GM12864 (cell line): Measurements from ENCODE around the gene TRABD2A.

Experiments
- DNase-seq: peaks from one replicate; pipeline ENCODE4 v3.0.0-alpha.2; 2011; ENCODE audit warnings: low read depth
- H3K4me3 ChIP-seq: 2 replicates; pipeline ENCODE4 v1.5.1; 2011; ENCODE audit warnings: mild to moderate bottlenecking, low read depth, low read length, control low read depth
- TF ChIP-seq, protein P1 (sequence below): IDR thresholded peaks from 2 replicates; pipeline ENCODE4 v1.5.1; 2011; ENCODE audit warnings: low read depth, mild to moderate bottlenecking, moderate library complexity, low read length, control low read depth, inconsistent platforms; ENCODE audit errors: missing control alignments

Gene TRABD2A

DNA sequence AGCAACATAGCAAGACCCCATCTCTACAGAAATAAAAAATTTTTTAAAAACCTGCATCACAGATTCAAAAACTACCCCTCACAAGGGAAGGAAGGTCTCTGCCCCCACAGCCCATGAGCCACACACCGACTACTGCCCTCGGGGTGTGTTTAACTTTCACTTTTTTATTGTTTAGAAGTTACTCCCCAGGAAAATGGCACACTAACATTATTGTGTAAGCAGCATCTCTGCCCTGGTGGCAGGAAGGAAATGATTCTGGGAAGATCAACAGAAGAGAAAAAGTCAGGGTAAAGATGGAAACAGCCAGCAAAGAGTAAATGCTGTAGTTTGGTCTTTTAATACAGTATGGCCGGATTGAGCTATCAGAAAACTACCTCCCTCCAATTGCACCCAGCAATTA lies 21.9 kb downstream of the TRABD2A start:
- H3K4me3 ChIP-seq, result no peak overlapping the region
- no peak for DNase-seq
- TF ChIP-seq, protein P1, sequence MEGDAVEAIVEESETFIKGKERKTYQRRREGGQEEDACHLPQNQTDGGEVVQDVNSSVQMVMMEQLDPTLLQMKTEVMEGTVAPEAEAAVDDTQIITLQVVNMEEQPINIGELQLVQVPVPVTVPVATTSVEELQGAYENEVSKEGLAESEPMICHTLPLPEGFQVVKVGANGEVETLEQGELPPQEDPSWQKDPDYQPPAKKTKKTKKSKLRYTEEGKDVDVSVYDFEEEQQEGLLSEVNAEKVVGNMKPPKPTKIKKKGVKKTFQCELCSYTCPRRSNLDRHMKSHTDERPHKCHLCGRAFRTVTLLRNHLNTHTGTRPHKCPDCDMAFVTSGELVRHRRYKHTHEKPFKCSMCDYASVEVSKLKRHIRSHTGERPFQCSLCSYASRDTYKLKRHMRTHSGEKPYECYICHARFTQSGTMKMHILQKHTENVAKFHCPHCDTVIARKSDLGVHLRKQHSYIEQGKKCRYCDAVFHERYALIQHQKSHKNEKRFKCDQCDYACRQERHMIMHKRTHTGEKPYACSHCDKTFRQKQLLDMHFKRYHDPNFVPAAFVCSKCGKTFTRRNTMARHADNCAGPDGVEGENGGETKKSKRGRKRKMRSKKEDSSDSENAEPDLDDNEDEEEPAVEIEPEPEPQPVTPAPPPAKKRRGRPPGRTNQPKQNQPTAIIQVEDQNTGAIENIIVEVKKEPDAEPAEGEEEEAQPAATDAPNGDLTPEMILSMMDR, result no peak

DNA sequence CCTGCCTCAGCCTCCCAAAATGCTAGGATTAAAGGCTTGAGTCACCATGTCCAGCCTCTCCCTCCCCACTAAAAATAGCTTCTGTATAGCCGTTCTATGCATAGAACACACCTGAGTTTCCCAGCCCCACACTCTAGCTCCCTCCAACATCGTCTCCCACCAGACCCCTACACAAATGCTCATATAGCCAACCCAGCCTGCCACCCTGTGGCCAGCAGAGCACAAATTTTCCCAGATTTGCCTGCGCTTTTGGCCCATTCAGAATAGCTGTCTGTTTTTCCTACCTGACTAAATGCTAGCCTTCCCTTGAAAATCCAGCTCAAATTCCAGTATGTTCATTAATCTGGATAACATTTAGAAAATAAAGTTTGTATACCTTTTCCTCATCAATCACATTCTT lies 22.8 kb downstream of the TRABD2A start:
- TF ChIP-seq, protein P1, result peak; percentile 22
- DNase-seq, result no peak

DNA sequence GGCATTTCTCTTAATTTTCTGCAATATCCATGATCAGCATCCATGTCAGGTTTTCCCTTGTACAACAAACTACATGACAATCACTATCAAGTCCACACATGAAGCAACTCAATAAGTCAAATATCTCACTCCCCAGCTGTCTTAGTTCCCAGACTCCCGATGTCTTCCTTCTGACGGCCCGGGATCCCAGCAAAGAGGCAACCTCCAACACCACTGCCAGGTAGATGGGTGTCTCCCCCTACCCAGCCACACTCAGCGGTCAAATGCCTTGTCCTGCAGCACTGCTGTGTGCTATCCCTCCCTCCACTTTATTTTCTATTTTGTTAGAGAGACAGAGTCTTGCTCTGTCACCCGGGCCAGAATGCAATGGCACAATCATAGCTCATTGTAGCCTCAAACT lies 23.3 kb downstream of the TRABD2A start:
- TF ChIP-seq, protein P1, result no peak
- H3K4me3 ChIP-seq, result no peak overlapping the region
- no peak for DNase-seq

More for the DNA sequence above, 22.8 kb downstream of the TRABD2A start:
- H3K4me3 ChIP-seq, result no peak overlapping the region

DNA sequence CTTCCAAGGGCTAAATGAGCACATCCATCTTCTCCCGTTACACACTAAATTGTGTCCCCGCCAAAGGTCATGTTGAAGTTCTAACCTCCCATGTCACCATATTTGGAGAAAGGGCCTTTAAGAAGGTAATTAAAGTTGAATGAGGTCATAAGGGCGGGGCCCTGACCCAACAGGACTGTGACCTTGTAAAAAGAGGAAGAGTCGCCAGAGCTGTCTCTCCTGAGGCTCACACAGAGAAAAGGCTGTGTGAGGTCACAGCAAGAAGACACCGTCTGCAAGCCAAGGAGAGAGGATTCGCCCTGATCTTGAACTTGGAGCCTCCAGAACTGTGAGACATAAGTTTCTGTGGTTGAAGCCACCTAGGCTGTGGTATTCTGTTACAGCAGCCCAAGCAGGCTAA lies 24.1 kb downstream of the TRABD2A start:
- H3K4me3 ChIP-seq, result no peak overlapping the region
- no peak for DNase-seq
- TF ChIP-seq, protein P1, result no peak

DNA sequence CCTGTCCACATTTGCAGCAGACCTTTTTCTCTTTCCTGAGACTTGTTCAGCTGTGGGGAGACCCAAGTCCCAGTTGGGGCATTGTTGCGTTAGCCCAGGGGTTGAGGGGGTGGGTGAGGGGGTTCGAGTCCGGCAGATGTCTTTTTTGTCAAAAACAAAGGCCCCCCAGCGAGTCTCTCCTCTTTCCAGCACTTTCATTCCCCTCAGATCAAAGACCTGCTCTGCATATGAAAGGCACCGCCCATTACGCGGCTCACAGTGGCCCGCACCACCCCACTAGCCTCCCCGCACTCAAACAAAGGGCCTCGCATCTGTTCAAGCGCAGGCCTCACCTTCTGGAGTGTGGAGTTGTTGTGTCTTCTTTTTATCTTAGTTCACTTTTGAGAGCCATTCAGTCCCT lies 25.2 kb downstream of the TRABD2A start:
- no peak overlapping the region for H3K4me3 ChIP-seq

DNA sequence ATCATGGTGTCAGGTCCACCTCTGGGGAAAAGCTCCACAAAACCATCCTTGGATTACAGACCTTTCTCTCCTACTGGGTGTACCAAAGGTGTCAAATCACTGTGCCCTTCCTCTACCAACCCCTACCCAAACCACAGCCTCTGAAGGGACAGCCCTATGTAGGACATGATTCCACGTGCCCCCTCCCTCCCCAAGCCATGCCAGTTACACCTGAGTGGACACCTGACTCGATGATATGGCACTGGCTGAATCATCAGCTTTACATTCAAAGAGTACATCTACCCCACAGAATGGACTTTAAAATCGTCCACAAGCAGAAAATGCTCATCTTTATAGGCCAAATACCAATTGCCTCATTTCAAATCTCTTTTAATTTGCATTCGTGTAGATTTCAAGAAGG lies 26.0 kb downstream of the TRABD2A start:
- H3K4me3 ChIP-seq, result no peak overlapping the region
- TF ChIP-seq, protein P1, result no peak
- no peak for DNase-seq

More for the DNA sequence above, 25.2 kb downstream of the TRABD2A start:
- TF ChIP-seq, protein P1, result no peak
- no peak for DNase-seq

DNA sequence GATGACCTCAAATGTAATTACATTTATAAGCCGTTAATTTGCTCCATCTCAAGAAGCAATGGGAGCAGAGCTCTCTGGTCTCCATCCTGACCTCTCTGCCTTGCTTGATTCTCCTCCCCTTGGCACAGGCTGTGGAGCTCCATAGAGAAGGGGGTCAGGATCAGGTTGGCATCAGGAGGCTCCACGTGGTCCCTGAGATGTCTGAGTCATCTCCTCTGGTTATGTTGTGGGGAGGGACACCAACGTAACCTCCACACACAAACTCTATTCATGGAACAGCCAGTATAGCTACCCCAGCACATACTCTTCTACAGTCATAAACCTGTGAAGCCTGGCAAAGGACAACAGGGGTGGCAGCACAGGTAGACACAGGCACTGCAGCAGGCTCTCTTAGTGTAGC lies 29.0 kb downstream of the TRABD2A start:
- no peak for DNase-seq
- no peak overlapping the region for H3K4me3 ChIP-seq
- TF ChIP-seq, protein P1, result no peak
